ENCODE measurements around the gene DPH1. TPM values are rescaled to one million over a fixed set of nuclear protein-coding genes. Genes with fewer than 3 reads are reported as not detected.
A peak's percentile ranks its signal among the peaks of the same experiment; 100 is the strongest.

DPH1 gene
- total and polyA plus RNA-seq, 4 donors, result 9.8 to 24.6 (median 19.4) TPM

DNA sequence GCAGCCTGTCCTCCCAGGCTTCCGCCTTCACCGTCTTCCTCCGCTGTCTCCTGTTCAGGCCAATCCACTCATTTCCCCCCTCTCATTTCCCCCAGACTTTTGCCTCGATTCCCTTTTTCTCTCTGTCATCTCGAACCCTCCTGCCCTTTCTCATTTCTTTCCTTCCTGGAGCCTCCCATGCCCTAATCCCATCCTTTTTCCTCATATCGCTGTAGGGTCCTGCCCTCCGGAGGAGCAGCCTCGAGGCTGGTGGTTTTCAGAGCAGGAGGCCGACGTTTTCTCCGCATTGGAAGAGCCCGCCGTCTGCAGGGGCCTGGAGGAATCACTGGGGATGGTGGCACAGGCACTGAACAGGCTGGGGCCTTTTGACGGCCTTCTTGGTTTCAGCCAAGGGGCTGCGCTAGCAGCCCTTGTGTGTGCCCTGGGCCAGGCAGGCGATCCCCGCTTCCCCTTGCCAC, 12.5 kb downstream of the DPH1 start:
- peak overlapping the region; percentile 61 to 92 (median 78) for H3K4me3 ChIP-seq (ENCODE audit: low read depth in 1 of 3, low read length in 3 of 3)
- TF ChIP-seq YY1 (IDR thresholded peaks at IDR 0.05), result no peak
- TF ChIP-seq, protein P1, sequence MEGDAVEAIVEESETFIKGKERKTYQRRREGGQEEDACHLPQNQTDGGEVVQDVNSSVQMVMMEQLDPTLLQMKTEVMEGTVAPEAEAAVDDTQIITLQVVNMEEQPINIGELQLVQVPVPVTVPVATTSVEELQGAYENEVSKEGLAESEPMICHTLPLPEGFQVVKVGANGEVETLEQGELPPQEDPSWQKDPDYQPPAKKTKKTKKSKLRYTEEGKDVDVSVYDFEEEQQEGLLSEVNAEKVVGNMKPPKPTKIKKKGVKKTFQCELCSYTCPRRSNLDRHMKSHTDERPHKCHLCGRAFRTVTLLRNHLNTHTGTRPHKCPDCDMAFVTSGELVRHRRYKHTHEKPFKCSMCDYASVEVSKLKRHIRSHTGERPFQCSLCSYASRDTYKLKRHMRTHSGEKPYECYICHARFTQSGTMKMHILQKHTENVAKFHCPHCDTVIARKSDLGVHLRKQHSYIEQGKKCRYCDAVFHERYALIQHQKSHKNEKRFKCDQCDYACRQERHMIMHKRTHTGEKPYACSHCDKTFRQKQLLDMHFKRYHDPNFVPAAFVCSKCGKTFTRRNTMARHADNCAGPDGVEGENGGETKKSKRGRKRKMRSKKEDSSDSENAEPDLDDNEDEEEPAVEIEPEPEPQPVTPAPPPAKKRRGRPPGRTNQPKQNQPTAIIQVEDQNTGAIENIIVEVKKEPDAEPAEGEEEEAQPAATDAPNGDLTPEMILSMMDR (IDR thresholded peaks at IDR 0.05; ENCODE audit: low read depth, low read length, missing input control), result peak; percentile 1
- DNase-seq (ENCODE audit: low spot score), result no peak
- peak overlapping the region; percentile 78 to 81 for H3K27ac ChIP-seq (ENCODE audit: low read depth in 1 of 2, low read length in 2 of 2)
- peak overlapping the region; percentile 42 to 73 for H3K9ac ChIP-seq (ENCODE audit: low read depth in 1 of 2, low read length in 2 of 2)
- H3K36me3 ChIP-seq (ENCODE audit: control insufficient read depth in 4 of 4, insufficient read depth in 3 of 4, low read depth in 1 of 4, low read length in 3 of 4), result peaks cover 0 to 16% (median 8%) of the 10 kb centered on the region in 4 donors
- peaks cover 5 to 19% (median 12%) of the 10 kb centered on the region in 4 donors for H3K4me1 ChIP-seq (ENCODE audit: control insufficient read depth in 4 of 4, insufficient read depth in 4 of 4, low read length in 3 of 4)
- H3K27me3 ChIP-seq (ENCODE audit: control insufficient read depth in 4 of 4, insufficient read depth in 4 of 4, low read length in 3 of 4), result no peaks in the 10 kb centered on the region
- H3K9me3 ChIP-seq (ENCODE audit: control insufficient read depth in 4 of 4, low read length in 3 of 4), result no peaks in the 10 kb centered on the region
- 26% methylated on average over 17 of the region's 17 CpGs for WGBS

DNA sequence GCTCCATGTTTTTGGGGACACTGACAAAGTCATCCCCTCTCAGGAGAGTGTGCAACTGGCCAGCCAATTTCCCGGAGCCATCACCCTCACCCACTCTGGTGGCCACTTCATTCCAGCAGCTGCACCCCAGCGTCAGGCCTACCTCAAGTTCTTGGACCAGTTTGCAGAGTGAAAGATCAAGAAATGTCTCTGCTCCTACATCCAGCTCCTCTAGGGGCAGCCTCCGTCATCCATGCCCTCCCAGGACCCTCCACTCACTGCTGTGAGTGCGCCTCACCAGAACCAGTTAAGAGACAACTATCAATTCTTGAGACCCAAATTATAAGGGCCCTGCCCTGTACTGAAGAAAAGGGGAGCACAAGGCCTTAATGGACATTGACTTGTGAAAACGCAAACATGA, 13.0 kb downstream of the DPH1 start:
- no peak overlapping the region for H3K9ac ChIP-seq (ENCODE audit: low read depth in 1 of 2, low read length in 2 of 2)
- TF ChIP-seq FOXA2 (IDR thresholded peaks at IDR 0.05) (no peak), EGR1 (IDR thresholded peaks at IDR 0.05; ENCODE audit: low read depth in 2 of 2) (no peak), RXRA (IDR thresholded peaks at IDR 0.05) (no peak), NR2F2 (IDR thresholded peaks at IDR 0.05) (no peak), HNF4A (conservative IDR thresholded peaks at IDR 0.05) (no peak), TAF1 (conservative IDR thresholded peaks at IDR 0.05) (no peak), GABPA (IDR thresholded peaks at IDR 0.05 in 1 of 2, conservative IDR thresholded peaks at IDR 0.05 in 1 of 2) (no peak), JUND (IDR thresholded peaks at IDR 0.05) (no peak), RAD21 (IDR thresholded peaks at IDR 0.05) (no peak), YY1 (IDR thresholded peaks at IDR 0.05) (no peak), FOXA1 (IDR thresholded peaks at IDR 0.05) (no peak), SP1 (IDR thresholded peaks at IDR 0.05) (no peak), HNF4G (IDR thresholded peaks at IDR 0.05) (no peak)
- TF ChIP-seq, protein P2, sequence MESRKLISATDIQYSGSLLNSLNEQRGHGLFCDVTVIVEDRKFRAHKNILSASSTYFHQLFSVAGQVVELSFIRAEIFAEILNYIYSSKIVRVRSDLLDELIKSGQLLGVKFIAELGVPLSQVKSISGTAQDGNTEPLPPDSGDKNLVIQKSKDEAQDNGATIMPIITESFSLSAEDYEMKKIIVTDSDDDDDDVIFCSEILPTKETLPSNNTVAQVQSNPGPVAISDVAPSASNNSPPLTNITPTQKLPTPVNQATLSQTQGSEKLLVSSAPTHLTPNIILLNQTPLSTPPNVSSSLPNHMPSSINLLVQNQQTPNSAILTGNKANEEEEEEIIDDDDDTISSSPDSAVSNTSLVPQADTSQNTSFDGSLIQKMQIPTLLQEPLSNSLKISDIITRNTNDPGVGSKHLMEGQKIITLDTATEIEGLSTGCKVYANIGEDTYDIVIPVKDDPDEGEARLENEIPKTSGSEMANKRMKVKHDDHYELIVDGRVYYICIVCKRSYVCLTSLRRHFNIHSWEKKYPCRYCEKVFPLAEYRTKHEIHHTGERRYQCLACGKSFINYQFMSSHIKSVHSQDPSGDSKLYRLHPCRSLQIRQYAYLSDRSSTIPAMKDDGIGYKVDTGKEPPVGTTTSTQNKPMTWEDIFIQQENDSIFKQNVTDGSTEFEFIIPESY (IDR thresholded peaks at IDR 0.05), result no peak
- TF ChIP-seq, protein P1 (IDR thresholded peaks at IDR 0.05; ENCODE audit: low read depth, low read length, missing input control), result no peak
- TF ChIP-seq, protein P3, sequence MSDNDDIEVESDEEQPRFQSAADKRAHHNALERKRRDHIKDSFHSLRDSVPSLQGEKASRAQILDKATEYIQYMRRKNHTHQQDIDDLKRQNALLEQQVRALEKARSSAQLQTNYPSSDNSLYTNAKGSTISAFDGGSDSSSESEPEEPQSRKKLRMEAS (IDR thresholded peaks at IDR 0.05), result no peak
- TF ChIP-seq, protein P4, sequence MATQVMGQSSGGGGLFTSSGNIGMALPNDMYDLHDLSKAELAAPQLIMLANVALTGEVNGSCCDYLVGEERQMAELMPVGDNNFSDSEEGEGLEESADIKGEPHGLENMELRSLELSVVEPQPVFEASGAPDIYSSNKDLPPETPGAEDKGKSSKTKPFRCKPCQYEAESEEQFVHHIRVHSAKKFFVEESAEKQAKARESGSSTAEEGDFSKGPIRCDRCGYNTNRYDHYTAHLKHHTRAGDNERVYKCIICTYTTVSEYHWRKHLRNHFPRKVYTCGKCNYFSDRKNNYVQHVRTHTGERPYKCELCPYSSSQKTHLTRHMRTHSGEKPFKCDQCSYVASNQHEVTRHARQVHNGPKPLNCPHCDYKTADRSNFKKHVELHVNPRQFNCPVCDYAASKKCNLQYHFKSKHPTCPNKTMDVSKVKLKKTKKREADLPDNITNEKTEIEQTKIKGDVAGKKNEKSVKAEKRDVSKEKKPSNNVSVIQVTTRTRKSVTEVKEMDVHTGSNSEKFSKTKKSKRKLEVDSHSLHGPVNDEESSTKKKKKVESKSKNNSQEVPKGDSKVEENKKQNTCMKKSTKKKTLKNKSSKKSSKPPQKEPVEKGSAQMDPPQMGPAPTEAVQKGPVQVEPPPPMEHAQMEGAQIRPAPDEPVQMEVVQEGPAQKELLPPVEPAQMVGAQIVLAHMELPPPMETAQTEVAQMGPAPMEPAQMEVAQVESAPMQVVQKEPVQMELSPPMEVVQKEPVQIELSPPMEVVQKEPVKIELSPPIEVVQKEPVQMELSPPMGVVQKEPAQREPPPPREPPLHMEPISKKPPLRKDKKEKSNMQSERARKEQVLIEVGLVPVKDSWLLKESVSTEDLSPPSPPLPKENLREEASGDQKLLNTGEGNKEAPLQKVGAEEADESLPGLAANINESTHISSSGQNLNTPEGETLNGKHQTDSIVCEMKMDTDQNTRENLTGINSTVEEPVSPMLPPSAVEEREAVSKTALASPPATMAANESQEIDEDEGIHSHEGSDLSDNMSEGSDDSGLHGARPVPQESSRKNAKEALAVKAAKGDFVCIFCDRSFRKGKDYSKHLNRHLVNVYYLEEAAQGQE (IDR thresholded peaks at IDR 0.05), result no peak
- TF ChIP-seq, protein P5, sequence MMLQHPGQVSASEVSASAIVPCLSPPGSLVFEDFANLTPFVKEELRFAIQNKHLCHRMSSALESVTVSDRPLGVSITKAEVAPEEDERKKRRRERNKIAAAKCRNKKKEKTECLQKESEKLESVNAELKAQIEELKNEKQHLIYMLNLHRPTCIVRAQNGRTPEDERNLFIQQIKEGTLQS (IDR thresholded peaks at IDR 0.05), result no peak
- no peaks in the 10 kb centered on the region for H3K27me3 ChIP-seq (ENCODE audit: control insufficient read depth in 4 of 4, insufficient read depth in 4 of 4, low read length in 3 of 4)
- H3K27ac ChIP-seq (ENCODE audit: low read depth in 1 of 2, low read length in 2 of 2), result no peak overlapping the region
- H3K4me1 ChIP-seq (ENCODE audit: control insufficient read depth in 4 of 4, insufficient read depth in 4 of 4, low read length in 3 of 4), result peaks cover 5 to 19% (median 12%) of the 10 kb centered on the region in 4 donors
- no peak overlapping the region for H3K4me3 ChIP-seq (ENCODE audit: low read depth in 1 of 3, low read length in 3 of 3)
- H3K9me3 ChIP-seq (ENCODE audit: control insufficient read depth in 4 of 4, low read length in 3 of 4), result no peaks in the 10 kb centered on the region
- H3K36me3 ChIP-seq (ENCODE audit: control insufficient read depth in 4 of 4, insufficient read depth in 3 of 4, low read depth in 1 of 4, low read length in 3 of 4), result peaks cover 0 to 10% (median 5%) of the 10 kb centered on the region in 4 donors
- DNase-seq (ENCODE audit: low spot score), result no peak
- WGBS, result 93% methylated on average over 5 of the region's 5 CpGs

All from liver (tissue), 9 donors.